Cardiac fibroblast (primary cell): ENCODE results near the gene CACNA1S.

Source experiments
- DNase-seq, 2 donors: peaks; one replicate each; pipeline versions ENCODE4 v3.0.0 to v3.0.0-alpha.2; 2010; ENCODE audit warnings: low read depth in 2 of 2
- H3K4me3 ChIP-seq, 2 donors: replicated peaks in 1 of 2; 1 replicate in 1 of 2; 2 replicates in 1 of 2; pipeline ENCODE4 v1.5.1; 2011; ENCODE audit warnings: low read depth in 2 of 2, low read length in 2 of 2, mild to moderate bottlenecking in 2 of 2, moderate library complexity in 1 of 2
- TF ChIP-seq, protein P1 (sequence below): IDR thresholded peaks from one replicate; pipeline ENCODE4 v1.5.1; 2011; ENCODE audit warnings: low read depth, mild to moderate bottlenecking, low read length, inconsistent platforms

CACNA1S gene

DNA sequence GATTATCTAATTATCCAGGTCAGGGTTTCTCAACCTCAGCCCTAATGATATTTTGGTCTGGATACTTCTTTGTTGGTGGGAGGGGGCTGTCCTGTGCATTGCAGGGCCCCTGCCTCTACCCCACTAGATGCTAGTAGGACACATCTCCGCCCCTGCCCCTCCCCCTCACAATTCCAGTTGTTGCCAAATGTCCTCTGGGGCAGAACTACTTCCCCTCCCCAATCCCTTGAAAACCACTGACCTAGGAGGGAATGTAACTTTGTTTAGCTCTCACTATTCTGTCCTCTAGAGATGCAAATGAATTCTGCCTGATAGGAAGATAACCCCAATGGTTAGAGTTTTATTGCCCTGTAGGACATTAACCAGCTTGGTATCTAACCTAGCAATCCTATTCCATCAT, 8.1 kb downstream of the CACNA1S start:
- no peak for DNase-seq
- no peak overlapping the region for H3K4me3 ChIP-seq
- TF ChIP-seq, protein P1, sequence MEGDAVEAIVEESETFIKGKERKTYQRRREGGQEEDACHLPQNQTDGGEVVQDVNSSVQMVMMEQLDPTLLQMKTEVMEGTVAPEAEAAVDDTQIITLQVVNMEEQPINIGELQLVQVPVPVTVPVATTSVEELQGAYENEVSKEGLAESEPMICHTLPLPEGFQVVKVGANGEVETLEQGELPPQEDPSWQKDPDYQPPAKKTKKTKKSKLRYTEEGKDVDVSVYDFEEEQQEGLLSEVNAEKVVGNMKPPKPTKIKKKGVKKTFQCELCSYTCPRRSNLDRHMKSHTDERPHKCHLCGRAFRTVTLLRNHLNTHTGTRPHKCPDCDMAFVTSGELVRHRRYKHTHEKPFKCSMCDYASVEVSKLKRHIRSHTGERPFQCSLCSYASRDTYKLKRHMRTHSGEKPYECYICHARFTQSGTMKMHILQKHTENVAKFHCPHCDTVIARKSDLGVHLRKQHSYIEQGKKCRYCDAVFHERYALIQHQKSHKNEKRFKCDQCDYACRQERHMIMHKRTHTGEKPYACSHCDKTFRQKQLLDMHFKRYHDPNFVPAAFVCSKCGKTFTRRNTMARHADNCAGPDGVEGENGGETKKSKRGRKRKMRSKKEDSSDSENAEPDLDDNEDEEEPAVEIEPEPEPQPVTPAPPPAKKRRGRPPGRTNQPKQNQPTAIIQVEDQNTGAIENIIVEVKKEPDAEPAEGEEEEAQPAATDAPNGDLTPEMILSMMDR, result no peak

GRCh38 chr1:201103666-201104065, 8.6 kb downstream of the CACNA1S start:
- DNase-seq, result no peak
- no peak overlapping the region for H3K4me3 ChIP-seq
- TF ChIP-seq, protein P1, result no peak

- no peak overlapping the region for H3K4me3 ChIP-seq
- no peak for DNase-seq
- TF ChIP-seq, protein P1, result no peak
Measured at GRCh38 chr1:201100169-201100930, 11.9 kb downstream of the CACNA1S start.

- TF ChIP-seq, protein P1, result no peak
- H3K4me3 ChIP-seq, result no peak overlapping the region
- DNase-seq, result no peak
Measured at GRCh38 chr1:201098992-201099677, 13.1 kb downstream of the CACNA1S start.

DNA sequence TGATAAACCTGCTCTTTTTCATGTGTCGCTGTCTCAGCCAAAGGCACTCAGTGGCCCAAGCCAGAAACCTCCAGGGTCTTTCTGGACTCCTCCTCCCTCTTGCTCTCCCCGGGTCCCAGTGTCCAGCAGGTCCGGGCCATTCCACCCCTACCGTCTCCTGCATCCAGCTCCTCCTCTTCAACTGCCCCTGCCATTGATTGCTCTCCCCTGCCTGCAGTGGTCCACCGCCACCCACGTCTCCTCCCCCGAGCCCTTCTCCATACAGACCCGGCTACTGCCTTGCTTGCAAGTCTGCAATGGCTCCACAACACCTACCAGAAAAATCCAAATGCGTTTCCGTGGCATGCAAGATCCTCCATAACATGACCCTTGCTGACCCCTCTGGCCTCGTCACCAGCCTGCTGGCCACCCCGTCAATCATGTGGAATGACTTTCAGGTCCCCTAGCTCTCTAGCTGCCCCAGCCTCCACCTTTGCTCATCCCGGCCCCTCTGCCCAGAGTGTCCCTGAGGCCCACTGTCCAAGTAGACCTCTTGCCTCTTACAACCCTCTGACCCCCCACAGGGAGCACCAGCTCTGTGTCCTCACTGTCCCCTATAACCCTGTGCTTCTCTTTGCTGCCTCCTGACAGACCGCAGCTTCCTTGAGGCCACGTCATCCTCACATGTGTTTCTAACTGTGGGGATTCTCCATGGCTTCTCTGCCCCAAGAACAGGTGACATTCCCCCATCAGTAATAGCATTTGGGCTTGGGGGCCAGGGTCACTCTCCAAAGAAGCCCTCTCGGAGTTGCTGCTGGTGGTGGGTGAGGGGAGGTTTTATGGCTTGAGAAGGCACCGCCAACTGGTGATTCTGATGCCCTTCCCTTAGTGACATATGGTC, 15.0 kb downstream of the CACNA1S start:
- no peak overlapping the region for H3K4me3 ChIP-seq
- TF ChIP-seq, protein P1, result no peak
- DNase-seq, result no peak

GRCh38 chr1:201096041-201096461, 16.2 kb downstream of the CACNA1S start:
- H3K4me3 ChIP-seq, result no peak overlapping the region
- TF ChIP-seq, protein P1, result no peak
- no peak for DNase-seq
